GM18868 (cell line): Measurements from ENCODE around the gene MROH2B.

Source experiments
- ATAC-seq: cut with Tn5 transposase; IDR thresholded peaks from one replicate; pipeline ENCODE4 v1.9.1; 2021; ENCODE audit warnings: mild to moderate bottlenecking, moderate library complexity; ENCODE audit not compliant: unreplicated experiment

The MROH2B gene

GRCh38 chr5:41071242-41071641, at the start of gene MROH2B:
TSS of gene MROH2B (minus strand) at chr5:41071342. CDS start at chr5:41070852, 490 bp downstream.
- ATAC-seq: no peak

DNA sequence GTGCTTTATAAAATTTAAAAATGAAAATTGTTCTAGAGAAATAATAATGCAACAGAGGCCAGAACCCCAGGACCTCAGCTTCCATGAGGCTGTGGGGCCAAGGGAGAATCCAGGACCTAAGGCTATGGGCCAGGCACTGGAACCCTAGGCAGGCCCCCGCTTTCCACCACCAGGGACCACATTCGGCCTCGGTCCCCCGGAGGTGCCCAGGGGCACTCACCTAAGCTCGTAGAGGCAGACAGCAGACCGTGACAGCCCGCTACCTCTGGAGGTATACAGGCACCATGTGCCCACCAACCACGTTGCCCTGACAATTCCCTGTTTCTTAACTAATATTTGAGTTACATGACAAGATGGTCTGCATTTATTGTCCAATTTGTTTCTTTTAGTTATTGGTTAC, 49.5 kb upstream of the MROH2B start:
- ATAC-seq: no peak

GRCh38 chr5:41118177-41118576, 47.0 kb upstream of the MROH2B start:
- no peak for ATAC-seq

- no peak for ATAC-seq
Observed at GRCh38 chr5:41115281-41115680, 44.1 kb upstream of the MROH2B start.

DNA sequence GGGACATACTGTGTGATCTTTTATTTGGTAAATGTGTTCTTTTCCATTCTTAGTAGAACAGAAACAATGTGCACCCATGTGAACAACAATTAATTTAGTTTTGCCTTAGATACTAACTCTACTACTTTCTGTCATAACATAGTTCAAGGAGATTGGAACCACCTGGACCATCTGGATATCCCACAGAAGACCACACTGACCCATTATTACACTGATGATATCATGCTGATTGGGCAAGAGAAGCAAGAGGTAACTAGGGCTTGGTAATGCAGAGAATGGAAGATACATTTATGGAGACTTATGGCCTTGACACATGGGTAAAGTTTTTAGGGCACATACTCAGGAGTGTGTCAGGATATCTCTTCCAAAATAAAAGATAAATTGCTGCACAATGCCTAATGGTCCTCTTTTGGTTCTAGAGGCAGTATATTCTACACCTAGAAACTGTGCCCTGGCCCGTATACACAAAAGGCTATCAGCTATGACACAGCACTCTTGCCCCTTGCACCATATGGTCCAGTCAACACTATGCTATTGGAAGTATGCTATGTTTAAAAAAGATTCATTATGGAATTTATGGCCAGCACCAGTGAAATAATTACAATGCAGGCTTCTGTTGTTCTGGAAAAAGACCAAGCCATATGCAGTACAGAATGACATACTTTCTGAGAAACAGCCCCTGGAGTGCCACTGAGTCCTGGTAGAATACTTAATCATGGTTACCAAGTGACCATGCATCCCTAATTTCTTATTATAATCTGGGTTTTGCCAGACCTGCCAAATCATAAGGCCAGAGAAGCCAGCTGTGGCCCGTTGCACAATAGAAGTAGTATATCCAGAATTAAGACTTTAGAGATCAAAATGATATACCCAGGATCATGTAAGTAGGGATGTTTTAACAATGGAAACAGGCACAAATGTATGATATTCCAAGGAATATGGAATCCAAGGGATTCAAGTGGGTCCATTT, 41.6 kb upstream of the MROH2B start:
- ATAC-seq: no peak

- no peak for ATAC-seq
Observed at GRCh38 chr5:41109186-41109585, 38.0 kb upstream of the MROH2B start.

GRCh38 chr5:41102341-41102740, 31.2 kb upstream of the MROH2B start:
- no peak for ATAC-seq

DNA sequence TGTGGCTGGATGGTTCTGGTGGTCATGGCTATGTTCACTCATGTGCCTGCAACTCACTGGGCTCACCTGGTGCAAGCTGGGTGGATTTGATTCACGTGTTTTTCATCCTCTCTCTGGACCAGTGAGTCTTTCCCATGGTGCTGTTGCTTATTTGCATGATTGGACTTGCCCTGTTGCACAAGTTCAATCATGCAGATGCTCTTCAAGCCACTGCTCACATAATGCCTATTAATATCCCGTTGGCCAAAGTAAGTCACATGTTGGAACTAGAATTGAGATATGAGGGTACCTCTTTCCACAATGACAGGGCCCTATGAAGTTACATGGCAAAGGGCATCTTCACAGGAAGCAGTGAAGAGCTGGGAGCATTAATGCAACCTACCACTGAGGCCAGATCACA, 26.5 kb upstream of the MROH2B start:
- peak; percentile 57 for ATAC-seq

- ATAC-seq: no peak
Observed at GRCh38 chr5:41095324-41096101, 24.4 kb upstream of the MROH2B start.

DNA sequence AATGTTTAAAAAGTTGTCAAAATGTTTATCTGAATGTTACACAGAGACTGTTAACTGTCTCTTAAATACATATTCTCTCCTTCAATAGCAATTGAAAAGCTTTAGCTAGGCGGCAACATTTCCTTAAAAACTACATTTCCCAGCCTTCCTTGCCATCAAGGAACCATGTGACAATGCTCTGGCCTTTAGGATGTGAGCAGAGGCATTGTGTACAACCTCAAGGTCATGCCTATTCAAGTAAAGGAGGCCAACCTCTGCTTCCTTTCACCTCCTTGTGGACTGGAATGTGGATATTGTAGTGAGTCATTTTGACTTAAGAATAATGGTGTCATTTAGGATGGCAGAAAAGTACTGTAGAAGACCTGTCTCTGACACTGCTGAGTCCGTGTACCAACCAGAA, 23.7 kb upstream of the MROH2B start:
- ATAC-seq: no peak

GRCh38 chr5:41093803-41094202, 22.7 kb upstream of the MROH2B start:
- no peak for ATAC-seq

- no peak for ATAC-seq
Observed at GRCh38 chr5:41087461-41087860, 16.3 kb upstream of the MROH2B start.

DNA sequence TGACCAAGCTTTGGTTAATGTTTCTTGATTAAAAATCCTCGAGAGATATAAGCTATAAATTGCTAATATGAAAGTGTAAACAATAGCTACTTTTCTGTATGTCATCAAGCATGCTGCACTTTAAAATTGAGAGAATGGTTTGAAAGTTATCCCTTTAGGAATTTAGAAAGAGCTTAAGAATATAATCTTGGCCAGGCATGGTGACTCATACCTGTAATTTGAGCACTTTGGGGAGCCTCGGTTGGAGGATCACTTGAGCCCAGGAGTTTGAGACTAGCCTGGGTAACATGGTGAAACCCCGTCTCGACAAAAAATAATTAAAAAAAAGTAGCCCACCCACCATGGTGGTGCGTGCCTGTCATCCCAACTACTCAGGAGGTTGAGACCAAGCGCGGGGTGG, 12.2 kb upstream of the MROH2B start:
- no peak for ATAC-seq

DNA sequence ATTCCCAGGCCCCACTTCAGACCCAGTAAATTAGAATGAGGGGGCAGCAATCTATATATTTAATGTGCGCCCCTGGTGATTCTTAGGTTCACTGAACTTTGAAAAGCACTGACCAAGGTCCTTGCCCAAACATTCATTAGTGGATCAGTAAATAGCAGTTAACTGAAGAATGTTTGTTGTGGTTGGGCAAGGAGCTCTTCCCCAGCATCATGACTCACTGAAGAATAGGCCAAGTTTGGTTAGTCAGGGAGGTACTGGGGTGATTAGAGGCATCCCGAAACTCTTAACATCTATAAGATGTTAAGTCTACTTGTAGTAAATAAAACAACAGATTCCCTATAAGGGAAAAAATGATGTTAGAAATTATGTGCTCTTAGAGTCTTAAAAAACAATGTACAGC, 833 bp upstream of the MROH2B start:
- no peak for ATAC-seq

- no peak for ATAC-seq
Observed at GRCh38 chr5:41067714-41068568, 3.2 kb downstream of the MROH2B start.

GRCh38 chr5:41065691-41066335, 5.3 kb downstream of the MROH2B start:
- no peak for ATAC-seq

DNA sequence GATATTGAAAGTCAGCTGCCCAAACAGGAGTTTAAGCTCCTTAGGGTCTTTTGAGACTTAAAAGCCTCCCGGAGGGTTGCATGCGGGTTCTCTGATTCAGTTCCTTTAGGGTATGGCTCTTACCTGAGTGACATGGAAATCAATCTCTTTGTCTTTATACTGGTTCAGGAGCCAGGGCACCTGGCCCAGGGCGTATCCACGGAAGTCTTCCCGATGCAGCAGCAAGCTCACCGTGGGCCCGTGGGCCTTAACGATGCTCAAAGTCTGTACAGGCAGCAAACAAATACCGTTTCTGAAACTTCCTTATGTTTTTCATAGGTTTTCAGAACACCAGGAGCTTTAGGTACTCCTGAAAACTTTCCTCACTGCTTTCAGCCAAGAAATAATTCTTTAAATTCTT, 13.2 kb downstream of the MROH2B start:
- ATAC-seq: no peak

- ATAC-seq: no peak
Observed at GRCh38 chr5:41057231-41057630, 13.9 kb downstream of the MROH2B start.

DNA sequence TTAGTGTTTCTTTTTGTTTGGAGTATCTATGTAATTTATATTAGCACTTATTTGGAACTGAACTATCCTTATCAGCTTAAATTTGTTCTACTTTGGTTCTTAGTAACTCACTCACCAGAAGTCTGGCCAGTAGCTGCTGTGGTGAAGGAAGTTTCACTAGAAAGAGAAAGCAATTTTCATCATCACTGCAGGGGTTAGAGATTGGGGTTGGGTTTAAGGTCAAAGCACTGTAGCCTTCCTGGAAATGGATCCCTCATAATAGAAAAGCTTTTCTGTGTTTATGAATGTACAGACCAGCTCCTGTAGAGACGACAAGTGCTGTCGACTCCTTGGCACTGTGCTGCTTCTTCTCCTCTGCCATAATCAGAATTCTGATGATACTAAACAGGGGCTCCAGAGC, 22.2 kb downstream of the MROH2B start:
- ATAC-seq: no peak

- ATAC-seq: no peak
Observed at GRCh38 chr5:41043109-41043747, 27.9 kb downstream of the MROH2B start.
